Naive B cell (primary cell): ENCODE measurements around the gene ANKDD1A. TPM values are rescaled to one million over a fixed set of nuclear protein-coding genes. Genes with fewer than 3 reads are reported as not detected.

Experiments used
- ATAC-seq, 2 donors: fragments of 150-1000 bp; cut with Tn5 transposase; 2 replicates each; pipeline ENCODE4 v1.10.0; 2021; ENCODE audit warnings: low read depth in 2 of 2, mild to moderate bottlenecking in 2 of 2, moderate library complexity in 2 of 2
- DNase-seq: peaks from one replicate; pipeline ENCODE4 v3.0.0; 2022
- H3K27ac Mint-ChIP-seq, 6 donors: one replicate each; pipeline ENCODE4 v1.8.0; 2020 to 2022; ENCODE audit warnings: mild to moderate bottlenecking in 6 of 6, mixed read lengths in 6 of 6, moderate library complexity in 5 of 6, inconsistent platforms in 2 of 6
- H3K27me3 Mint-ChIP-seq, 3 donors: one replicate each; pipeline ENCODE4 v1.8.0; 2021 to 2022; ENCODE audit warnings: mixed read lengths in 3 of 3, mild to moderate bottlenecking in 1 of 3
- H3K36me3 Mint-ChIP-seq, 2 donors: one replicate each; pipeline ENCODE4 v1.8.0; 2020 to 2022; ENCODE audit warnings: mixed read lengths in 2 of 2, inconsistent platforms in 1 of 2, mild to moderate bottlenecking in 1 of 2
- H3K4me1 Mint-ChIP-seq, 3 donors: one replicate each; pipeline ENCODE4 v1.8.0; 2020 to 2022; ENCODE audit warnings: mixed read lengths in 3 of 3, inconsistent platforms in 1 of 3, mild to moderate bottlenecking in 1 of 3, moderate library complexity in 1 of 3
- H3K4me3 Mint-ChIP-seq, 8 donors: one replicate each; pipeline ENCODE4 v1.8.0; 2020 to 2022; ENCODE audit warnings: mild to moderate bottlenecking in 8 of 8, mixed read lengths in 8 of 8, moderate library complexity in 8 of 8, inconsistent platforms in 2 of 8
- H3K9me3 Mint-ChIP-seq, 7 donors: one replicate each; pipeline ENCODE4 v1.8.0; 2020 to 2022; ENCODE audit warnings: mixed read lengths in 7 of 7, mild to moderate bottlenecking in 5 of 7, inconsistent platforms in 2 of 7, moderate library complexity in 1 of 7
- polyA plus RNA-seq, 6 donors: library from polyadenylated mRNA; unstranded; fragments of 300-500 nt; fragmentation: Illumina TruSeq; gene quantifications; one replicate each; pipeline ENCODE4 v1.2.3, GENCODE V29; 2021; ENCODE audit warnings: low read depth in 6 of 6

Gene ANKDD1A
- polyA plus RNA-seq, 6 donors from 2014 or later = 0.14 to 3.3 (median 1.3) TPM; not detected in 1

GRCh38 chr15:64970698-64971097 lies 59.0 kb downstream of the ANKDD1A start:
- peaks cover 4 to 18% of the 10 kb centered on the region in 2 donors for H3K36me3 Mint-ChIP-seq
- no peaks in the 10 kb centered on the region for H3K4me1 Mint-ChIP-seq

GRCh38 chr15:64975390-64975789 lies 63.7 kb downstream of the ANKDD1A start:
- H3K9me3 Mint-ChIP-seq = no peaks in the 10 kb centered on the region
- DNase-seq (no peak), ATAC-seq (no peak)
- H3K36me3 Mint-ChIP-seq = peaks cover 15 to 22% of the 10 kb centered on the region in 2 donors
- no peaks in the 10 kb centered on the region for H3K4me1 Mint-ChIP-seq
- H3K4me3 Mint-ChIP-seq = no peak overlapping the region
- no peak overlapping the region for H3K27ac Mint-ChIP-seq
- H3K27me3 Mint-ChIP-seq = no peaks in the 10 kb centered on the region

More at GRCh38 chr15:64970698-64971097, 59.0 kb downstream of the ANKDD1A start:
- Mint-ChIP-seq H3K27ac (no peak overlapping the region), H3K27me3 (no peaks in the 10 kb centered on the region), H3K9me3 (no peaks in the 10 kb centered on the region), H3K4me3 (no peak overlapping the region)
- no peak for ATAC-seq
- no peak for DNase-seq

GRCh38 chr15:64979252-64979710 lies 67.6 kb downstream of the ANKDD1A start:
- DNase-seq = no peak
- no peak for ATAC-seq
- H3K36me3 Mint-ChIP-seq = peaks cover 15 to 17% of the 10 kb centered on the region in 2 donors
- H3K4me1 Mint-ChIP-seq = peaks cover under 1 to 11% (median 5%) of the 10 kb centered on the region in 3 donors
- no peaks in the 10 kb centered on the region for H3K27me3 Mint-ChIP-seq
- H3K27ac Mint-ChIP-seq = peak overlapping the region in 2 of 6 donors; percentile 9 to 37
- peak overlapping the region in 1 of 8 donors; percentile 5 for H3K4me3 Mint-ChIP-seq
- H3K9me3 Mint-ChIP-seq = no peaks in the 10 kb centered on the region

- H3K27me3 Mint-ChIP-seq = no peaks in the 10 kb centered on the region
- DNase-seq = no peak
These were observed 70.2 kb downstream of the ANKDD1A start for GRCh38 chr15:64981812-64982431.

DNA sequence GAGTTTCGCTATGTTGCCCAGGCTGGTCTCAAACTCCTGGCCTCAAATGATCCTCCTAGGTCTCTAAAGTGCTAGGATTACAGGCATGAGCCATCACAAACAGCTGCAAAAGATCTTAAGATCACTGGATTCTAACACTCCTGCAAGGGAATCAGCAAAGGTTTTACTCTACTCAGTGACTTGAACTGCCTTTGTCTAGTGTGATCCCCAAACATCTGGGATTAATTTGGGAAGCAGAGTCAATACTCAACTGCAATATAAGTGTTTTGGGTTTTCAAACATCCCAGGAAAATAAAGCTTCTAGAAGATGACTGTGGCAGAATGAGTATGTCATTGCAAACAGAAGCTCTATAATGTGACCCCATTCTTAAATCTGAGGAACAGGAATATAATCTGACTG lies 70.8 kb downstream of the ANKDD1A start:
- DNase-seq (no peak), ATAC-seq (no peak)
- Mint-ChIP-seq H3K36me3 (peaks cover 10 to 12% of the 10 kb centered on the region in 2 donors), H3K27ac (no peak overlapping the region), H3K4me1 (peaks cover 17 to 32% (median 27%) of the 10 kb centered on the region in 3 donors), H3K4me3 (no peak overlapping the region), H3K9me3 (no peaks in the 10 kb centered on the region), H3K27me3 (no peaks in the 10 kb centered on the region)

More at GRCh38 chr15:64981812-64982431, 70.2 kb downstream of the ANKDD1A start:
- Mint-ChIP-seq H3K36me3 (peaks cover 10 to 12% of the 10 kb centered on the region in 2 donors), H3K9me3 (no peaks in the 10 kb centered on the region), H3K4me3 (no peak overlapping the region), H3K27ac (no peak overlapping the region), H3K4me1 (peaks cover 14 to 30% (median 23%) of the 10 kb centered on the region in 3 donors)
- no peak for ATAC-seq

DNA sequence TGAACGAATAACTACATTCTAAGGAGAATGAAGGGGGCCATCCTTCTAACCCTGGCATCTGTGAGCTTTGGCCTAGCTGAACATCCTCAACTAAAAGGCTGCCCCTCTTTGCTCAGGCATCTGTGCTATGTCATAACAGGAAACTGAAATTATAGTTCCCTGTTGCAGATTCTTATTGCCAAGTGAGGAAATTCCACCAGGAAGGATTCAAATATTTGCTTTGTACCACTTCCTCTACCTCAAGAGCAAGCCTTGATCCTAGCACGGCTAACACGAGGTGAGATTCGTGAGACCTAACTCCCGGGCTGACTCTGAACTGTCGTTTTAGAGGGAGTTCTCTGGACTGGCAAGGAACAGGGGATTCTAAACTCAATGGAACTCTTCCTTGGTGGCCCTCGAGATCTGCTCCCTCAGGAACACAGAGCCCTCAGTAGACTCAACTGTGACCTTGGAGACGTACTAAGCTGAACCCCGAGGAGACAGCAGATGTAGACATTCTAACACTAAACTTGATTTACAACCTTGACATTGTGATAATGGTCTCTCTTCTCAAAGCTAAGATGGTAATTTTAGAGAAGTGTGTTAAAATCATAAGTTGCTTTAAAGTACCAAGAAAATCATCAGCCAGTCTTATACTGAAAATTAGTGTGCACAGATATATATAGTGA lies 73.8 kb downstream of the ANKDD1A start:
- H3K36me3 Mint-ChIP-seq = no peaks in the 10 kb centered on the region
- DNase-seq = no peak
- H3K4me3 Mint-ChIP-seq = peak overlapping the region; percentile 26 to 73 (median 58)
- ATAC-seq = no peak
- peaks cover 35 to 54% (median 47%) of the 10 kb centered on the region in 3 donors for H3K4me1 Mint-ChIP-seq
- no peaks in the 10 kb centered on the region for H3K27me3 Mint-ChIP-seq
- peak overlapping the region; percentile 44 to 89 (median 74) for H3K27ac Mint-ChIP-seq
- H3K9me3 Mint-ChIP-seq = no peaks in the 10 kb centered on the region

DNA sequence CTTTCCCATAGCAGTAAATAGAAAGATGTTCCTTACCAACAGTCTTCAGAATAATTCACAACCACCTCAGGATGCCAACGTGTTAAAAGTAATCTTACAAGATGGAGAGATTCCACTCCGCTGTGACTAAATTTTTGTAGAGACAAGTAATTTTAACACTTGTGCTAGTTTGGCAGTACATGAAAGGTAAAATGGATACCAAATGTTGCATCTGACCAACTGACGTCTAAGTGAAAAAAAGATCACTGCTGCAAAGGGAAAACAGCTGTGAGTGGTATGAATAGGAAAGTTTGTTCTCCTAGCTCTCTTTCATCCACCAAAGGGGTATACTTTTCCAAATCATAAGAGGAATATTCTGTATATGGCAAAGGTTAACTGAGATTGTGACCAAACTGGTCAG lies 75.4 kb downstream of the ANKDD1A start:
- Mint-ChIP-seq H3K36me3 (no peaks in the 10 kb centered on the region), H3K4me3 (peak overlapping the region in 2 of 8 donors; percentile 43 to 97), H3K4me1 (peaks cover 38 to 57% (median 51%) of the 10 kb centered on the region in 3 donors), H3K27me3 (no peaks in the 10 kb centered on the region), H3K27ac (peak overlapping the region in 2 of 6 donors; percentile 41 to 64), H3K9me3 (no peaks in the 10 kb centered on the region)
- ATAC-seq = no peak
- DNase-seq = no peak

- DNase-seq (peak; percentile 97), ATAC-seq (peak; percentile 87 to 91)
- peaks cover 38 to 47% (median 43%) of the 10 kb centered on the region in 3 donors for H3K4me1 Mint-ChIP-seq
- H3K36me3 Mint-ChIP-seq = no peaks in the 10 kb centered on the region
- H3K27ac Mint-ChIP-seq = peak within 1 kb of the TSS; percentile 93 to 98 (median 98)
- no peaks in the 10 kb centered on the region for H3K27me3 Mint-ChIP-seq
- peak within 1 kb of the TSS; percentile 92 to 99 (median 96) for H3K4me3 Mint-ChIP-seq
- no peaks in the 10 kb centered on the region for H3K9me3 Mint-ChIP-seq
These were observed 77.9 kb downstream of the ANKDD1A start, which contains the start of gene SPG21 for GRCh38 chr15:64989416-64990167. Gene SPG21 (minus strand): TSS chr15:64989914. CDS start chr15:64983569, 6,345 bp downstream.

GRCh38 chr15:64990168-64990470 lies 78.4 kb downstream of the ANKDD1A start:
- ATAC-seq (no peak), DNase-seq (no peak)
- Mint-ChIP-seq H3K36me3 (no peaks in the 10 kb centered on the region), H3K4me3 (peak overlapping the region; percentile 86 to 98 (median 92)), H3K27me3 (no peaks in the 10 kb centered on the region), H3K4me1 (peaks cover 35 to 42% (median 38%) of the 10 kb centered on the region in 3 donors), H3K27ac (peak overlapping the region; percentile 91 to 97 (median 96)), H3K9me3 (no peaks in the 10 kb centered on the region)

GRCh38 chr15:64991536-64992135 lies 79.9 kb downstream of the ANKDD1A start:
- ATAC-seq (no peak), DNase-seq (no peak)
- Mint-ChIP-seq H3K4me3 (peak overlapping the region in 1 of 8 donors; percentile 97), H3K27me3 (no peaks in the 10 kb centered on the region), H3K4me1 (peaks cover 29 to 34% (median 31%) of the 10 kb centered on the region in 3 donors), H3K36me3 (no peaks in the 10 kb centered on the region), H3K9me3 (no peaks in the 10 kb centered on the region), H3K27ac (peak overlapping the region; percentile 12 to 93 (median 74))

- Mint-ChIP-seq H3K4me3 (peak overlapping the region in 1 of 8 donors; percentile 2), H3K27ac (peak overlapping the region in 4 of 6 donors; percentile 22 to 81 (median 72)), H3K4me1 (peaks cover 17 to 23% (median 21%) of the 10 kb centered on the region in 3 donors), H3K27me3 (no peaks in the 10 kb centered on the region), H3K36me3 (no peaks in the 10 kb centered on the region), H3K9me3 (no peaks in the 10 kb centered on the region)
- ATAC-seq (no peak), DNase-seq (no peak)
These were observed 81.6 kb downstream of the ANKDD1A start for GRCh38 chr15:64993290-64993689.

DNA sequence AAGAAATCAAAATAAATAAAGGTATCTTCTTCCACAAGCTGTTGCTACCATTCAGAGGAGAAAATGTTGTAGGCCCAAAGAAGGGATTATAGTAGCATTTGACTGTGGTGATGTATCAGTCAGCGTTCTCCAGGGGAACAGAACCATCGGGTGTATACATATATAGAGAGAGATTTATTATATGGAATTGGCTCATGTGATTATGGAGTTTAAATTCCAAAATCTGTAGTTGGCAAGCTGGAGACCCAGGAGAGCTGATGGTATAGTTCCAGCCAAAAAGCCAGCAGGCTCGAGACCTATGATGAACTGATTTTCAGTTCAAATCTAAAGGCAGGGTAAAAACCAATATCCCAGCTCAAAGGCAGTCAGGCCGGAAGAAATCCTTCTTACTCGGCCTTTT lies 85.4 kb downstream of the ANKDD1A start:
- Mint-ChIP-seq H3K4me1 (peaks cover 0 to 3% (median 3%) of the 10 kb centered on the region in 3 donors), H3K4me3 (no peak overlapping the region), H3K27me3 (no peaks in the 10 kb centered on the region)

More for the DNA sequence above, 85.4 kb downstream of the ANKDD1A start:
- no peak for ATAC-seq
- Mint-ChIP-seq H3K9me3 (no peaks in the 10 kb centered on the region), H3K27ac (no peak overlapping the region), H3K36me3 (no peaks in the 10 kb centered on the region)
- DNase-seq = no peak
